Non-pigmented ciliary epithelial cell (primary cell): ENCODE data around the gene ARSI.

Experiments used
- DNase-seq: peaks from one replicate; pipeline ENCODE4 v3.0.0-alpha.2; 2010; ENCODE audit warnings: low read depth

Gene ARSI

GRCh38 chr5:150302301-150303069 is at the start of gene ARSI:
ARSI (minus strand) TSS chr5:150302905; CDS start chr5:150302373, 532 bp downstream.
- no peak for DNase-seq

DNA sequence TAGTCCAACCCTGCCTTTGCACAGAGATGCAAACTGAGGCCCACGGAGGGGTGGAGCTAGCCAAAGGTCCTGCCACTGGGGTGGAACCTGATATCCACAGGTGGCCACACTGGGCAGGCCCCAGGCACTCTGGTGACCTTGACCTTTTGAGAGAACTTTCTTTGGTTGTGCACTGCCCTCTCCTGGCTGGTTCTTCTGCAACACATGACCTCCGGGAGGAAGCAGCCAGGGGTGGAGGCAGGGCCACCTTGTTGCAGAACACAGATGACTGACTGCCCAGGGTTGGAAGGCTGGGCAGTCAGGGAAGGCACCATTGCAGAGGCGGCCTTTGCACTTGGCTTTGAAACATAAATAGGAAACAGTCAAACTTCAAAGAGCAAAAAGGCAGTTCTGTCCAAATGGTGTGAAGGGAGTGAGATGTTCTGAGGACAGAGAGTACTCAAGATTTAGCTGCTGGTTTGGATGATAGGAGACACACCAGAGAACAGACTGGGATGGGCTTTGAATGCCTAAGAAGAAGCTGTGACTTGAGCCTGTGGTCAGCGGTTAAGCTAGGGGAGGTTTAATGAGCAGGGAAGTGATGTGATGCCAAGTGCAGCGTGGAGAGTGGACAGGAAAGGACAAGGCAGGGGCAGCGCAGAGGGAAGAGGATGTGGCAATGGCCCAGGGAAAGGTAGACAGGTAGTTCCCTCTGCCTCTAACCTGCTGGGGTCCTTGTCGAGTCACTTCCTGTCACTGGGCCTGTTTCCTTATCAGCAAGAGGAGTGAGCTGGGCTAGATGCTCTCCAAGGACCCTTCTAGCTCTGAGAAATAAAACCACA is 48.0 kb upstream of the ARSI start:
- peak; percentile 22 for DNase-seq

DNA sequence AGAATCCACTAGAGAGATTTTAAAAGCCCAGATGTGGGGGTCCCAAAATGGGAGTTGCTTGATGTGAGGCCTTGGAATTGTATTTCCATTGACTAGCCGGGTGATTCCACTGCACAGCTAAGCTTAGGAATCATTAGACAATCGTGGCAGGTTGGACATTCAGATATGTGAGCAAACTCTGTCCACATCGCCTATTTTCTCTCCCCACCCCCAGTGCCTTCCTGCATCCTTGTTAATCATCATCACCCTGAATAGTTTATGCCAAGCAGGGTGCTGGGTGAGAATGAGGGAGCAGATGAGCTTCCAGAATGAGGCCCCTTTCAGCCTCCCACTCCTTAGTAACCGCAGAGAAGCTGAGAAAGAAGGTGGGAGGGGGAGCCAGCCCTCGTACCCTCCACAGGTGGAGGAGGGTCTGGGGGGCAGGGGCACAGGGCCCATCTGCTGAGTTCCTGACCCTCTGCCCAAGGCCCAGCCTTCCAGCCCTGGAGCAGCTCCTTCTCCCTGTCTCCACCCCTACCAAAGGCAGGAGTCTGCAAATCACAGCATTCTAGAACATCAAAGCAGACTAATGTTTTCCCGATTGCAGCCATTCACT is 47.1 kb upstream of the ARSI start:
- no peak for DNase-seq

DNA sequence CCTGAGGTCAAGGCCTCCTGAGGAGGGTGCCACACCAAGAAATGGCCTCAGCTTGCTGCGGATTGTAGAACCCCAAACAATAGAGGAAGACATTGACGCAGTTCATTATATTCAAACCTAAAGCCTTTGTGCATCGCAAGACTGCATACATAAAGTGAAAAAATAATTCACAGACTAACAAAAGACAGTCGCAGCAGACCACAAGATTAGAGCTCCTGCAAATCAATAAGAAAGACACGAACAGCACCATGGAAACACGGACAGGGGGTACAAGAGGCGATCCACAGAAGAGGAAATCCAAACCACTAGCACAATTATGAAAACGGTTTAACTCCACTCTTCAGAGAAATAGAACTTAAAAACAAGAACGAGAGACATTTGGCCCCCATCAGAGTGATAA is 44.7 kb upstream of the ARSI start:
- no peak for DNase-seq

GRCh38 chr5:150347003-150347402 is 44.3 kb upstream of the ARSI start:
- DNase-seq, result no peak

- DNase-seq, result no peak
Measured at GRCh38 chr5:150346592-150346991, 43.9 kb upstream of the ARSI start.

GRCh38 chr5:150345716-150346115 is 43.0 kb upstream of the ARSI start:
- DNase-seq, result no peak

DNA sequence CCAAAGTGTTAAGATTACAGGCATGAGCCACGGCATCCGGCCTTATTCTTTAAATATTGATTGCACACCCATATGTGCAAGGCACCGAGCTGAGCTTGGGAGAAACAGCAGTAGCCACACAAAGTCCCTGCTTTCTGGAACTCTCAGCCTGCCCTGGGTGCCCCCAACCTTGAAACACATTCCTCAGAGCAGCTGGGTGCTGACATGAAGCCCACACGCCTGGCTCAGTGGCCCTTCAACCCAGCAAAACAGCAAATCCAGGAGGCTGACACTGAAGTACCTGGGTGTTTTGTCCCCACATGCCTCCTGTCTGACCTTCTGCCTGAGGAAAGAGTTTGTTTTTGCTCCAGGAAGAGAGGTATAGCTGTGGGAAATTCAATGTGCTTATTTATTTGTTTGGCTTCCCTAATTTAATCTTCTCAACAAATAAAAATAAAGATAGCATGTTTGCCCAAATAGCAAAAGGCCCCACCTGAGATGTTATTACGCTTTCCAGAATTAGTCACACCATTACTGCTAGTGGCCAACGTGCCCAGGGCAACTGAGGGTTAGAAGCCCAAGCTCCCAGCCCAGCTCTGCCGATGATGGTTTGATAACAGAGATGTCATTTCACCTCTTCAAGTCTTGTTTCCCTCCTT is 41.4 kb upstream of the ARSI start:
- no peak for DNase-seq

GRCh38 chr5:150342583-150342982 is 39.9 kb upstream of the ARSI start:
- DNase-seq, result no peak

GRCh38 chr5:150341989-150342388 is 39.3 kb upstream of the ARSI start:
- DNase-seq, result no peak

DNA sequence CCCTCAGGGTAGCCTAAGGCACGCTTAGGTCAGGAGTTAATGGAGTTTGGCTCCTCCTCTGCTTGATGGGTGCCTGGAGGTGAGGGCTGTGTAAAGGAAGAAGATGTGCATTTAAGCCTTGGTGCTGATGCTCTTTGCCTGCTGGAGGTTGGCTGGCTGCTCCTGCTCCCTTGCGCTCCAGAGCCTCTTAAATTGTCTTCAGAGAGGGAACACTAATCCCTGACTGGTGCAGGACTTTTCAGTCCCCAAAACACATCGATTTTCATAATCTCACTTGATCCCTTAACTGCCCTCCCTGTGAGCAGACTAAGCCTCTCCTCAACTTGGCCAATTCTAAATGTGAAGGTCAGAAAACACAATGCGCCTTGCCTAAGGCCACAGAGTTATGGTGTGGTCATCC is 38.6 kb upstream of the ARSI start:
- DNase-seq, result no peak

DNA sequence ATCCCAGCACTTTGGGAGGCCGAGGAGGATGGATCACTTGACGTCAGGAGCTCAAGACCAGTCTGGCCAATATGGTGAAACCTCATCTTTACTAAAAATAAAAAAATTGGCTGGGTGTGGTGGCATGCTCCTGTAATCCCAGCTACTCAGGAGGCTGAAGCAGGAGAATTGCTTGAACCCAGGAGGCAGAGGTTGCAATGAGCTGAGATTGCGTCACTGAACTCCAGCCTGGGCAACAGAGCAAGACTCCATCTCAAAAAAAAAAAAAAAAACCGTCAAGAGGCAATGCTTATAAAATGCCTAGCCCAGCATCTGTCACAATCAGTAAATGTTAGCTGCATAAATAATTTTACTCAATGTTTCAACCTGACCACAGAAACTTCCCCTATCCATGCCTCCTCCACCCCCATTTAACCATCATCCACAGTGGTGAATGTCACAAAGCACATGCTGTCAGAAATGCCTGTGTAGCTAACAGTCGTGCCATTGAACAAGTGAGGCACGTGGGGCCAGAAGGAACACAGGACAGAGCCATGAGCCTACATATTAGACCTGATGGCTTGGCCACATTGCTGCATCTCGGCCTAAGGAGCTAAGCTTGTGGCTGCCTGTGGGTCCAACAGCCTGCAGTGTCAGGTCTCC is 38.0 kb upstream of the ARSI start:
- no peak for DNase-seq

GRCh38 chr5:150339841-150340240 is 37.1 kb upstream of the ARSI start:
- no peak for DNase-seq

GRCh38 chr5:150339165-150339564 is 36.5 kb upstream of the ARSI start:
- no peak for DNase-seq

GRCh38 chr5:150338546-150338945 is 35.8 kb upstream of the ARSI start:
- no peak for DNase-seq

- no peak for DNase-seq
Measured at GRCh38 chr5:150335778-150336177, 33.1 kb upstream of the ARSI start.

GRCh38 chr5:150333400-150333799 is 30.7 kb upstream of the ARSI start:
- no peak for DNase-seq

GRCh38 chr5:150329881-150330876 is 27.5 kb upstream of the ARSI start:
- no peak for DNase-seq

DNA sequence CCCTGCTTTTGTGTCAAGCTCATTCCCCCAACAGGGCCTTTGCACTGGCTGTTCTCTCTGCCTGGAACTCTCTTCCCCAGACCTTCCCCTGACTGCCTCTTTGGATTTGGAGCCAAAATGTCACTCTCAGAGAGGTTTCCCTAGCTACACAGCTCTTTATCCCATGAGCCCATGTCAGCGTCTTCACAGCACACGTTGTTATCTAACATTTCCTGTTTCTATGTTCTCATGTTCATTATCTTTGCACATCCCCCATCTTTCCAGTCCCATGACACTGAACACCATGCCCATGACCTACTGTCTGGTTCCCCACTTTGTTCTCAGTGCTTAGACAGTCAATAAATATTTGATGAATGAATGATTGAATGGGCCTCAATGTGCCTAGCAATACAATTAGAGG is 26.3 kb upstream of the ARSI start:
- DNase-seq, result no peak

GRCh38 chr5:150328515-150328914 is 25.8 kb upstream of the ARSI start:
- DNase-seq, result no peak

DNA sequence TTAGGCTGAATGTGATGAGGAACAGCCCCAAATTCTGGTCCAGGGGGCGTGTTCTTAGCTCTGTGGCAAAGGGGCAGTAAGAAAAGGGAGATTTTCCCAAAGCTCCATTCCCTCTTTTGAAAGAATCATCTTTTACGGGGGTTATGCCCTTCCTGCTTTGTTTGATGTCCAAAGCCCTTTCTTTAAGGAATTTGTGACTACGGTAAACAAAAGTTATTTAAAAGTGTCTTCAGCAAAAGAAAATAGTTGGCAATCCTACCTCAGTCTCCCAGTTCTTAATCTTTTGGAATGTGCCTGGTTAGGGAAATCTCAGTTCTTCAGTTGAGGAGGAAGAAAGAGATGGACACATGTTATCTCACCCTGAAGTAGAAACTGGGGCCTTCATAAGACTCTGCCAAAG is 24.4 kb upstream of the ARSI start:
- no peak for DNase-seq
